Tibial nerve (tissue), 4 donors: ENCODE results near the gene SAMD1. TPM values are rescaled to one million over a fixed set of nuclear protein-coding genes. Genes with fewer than 3 reads are reported as not detected.

Experiments
- DNase-seq, 2 donors: peaks; one replicate each; pipeline ENCODE4 v3.0.0-alpha.2; 2019; ENCODE audit warnings: low spot score in 2 of 2
- H3K27ac ChIP-seq, 4 donors: fragments of 200-600 bp; sonication (generic) in 3 of 4; one replicate each; pipeline ENCODE4 v1.5.1; 2017 to 2019; ENCODE audit warnings: mild to moderate bottlenecking in 1 of 4
- H3K27me3 ChIP-seq, 2 donors: fragments of 200-600 bp; sonication (generic) in 1 of 2; one replicate each; pipeline versions ENCODE4 v1.5.1 to v1.6.0; 2017 to 2019
- H3K36me3 ChIP-seq, 3 donors: fragments of 200-600 bp; sonication (generic); one replicate each; pipeline ENCODE4 v1.5.1; 2018 to 2019
- H3K4me1 ChIP-seq, 4 donors: fragments of 200-600 bp; sonication (generic) in 3 of 4; one replicate each; pipeline ENCODE4 v1.5.1; 2017 to 2019
- H3K4me3 ChIP-seq, 4 donors: fragments of 200-600 bp; sonication (generic) in 3 of 4; one replicate each; pipeline ENCODE4 v1.5.1; 2017 to 2019; ENCODE audit warnings: mild to moderate bottlenecking in 1 of 4, moderate library complexity in 1 of 4
- H3K9me3 ChIP-seq, 4 donors: fragments of 200-600 bp; sonication (generic) in 3 of 4; one replicate each; pipeline ENCODE4 v1.5.1; 2017 to 2019
- CTCF ChIP-seq, 5 experiments: fragments of 200-600 bp in 3 of 5; fragments of 450-650 bp in 2 of 5; sonication (generic) in 3 of 5; IDR thresholded peaks; one replicate each; pipeline ENCODE4 v1.5.1; 2016 to 2019; ENCODE audit warnings: antibody characterized with exemption in 5 of 5, mild to moderate bottlenecking in 3 of 5, moderate library complexity in 2 of 5
- EP300 ChIP-seq, 2 donors: sonication (generic); formaldehyde crosslinking; IDR thresholded peaks; one replicate each; pipeline ENCODE4 v1.6.1; 2017; ENCODE audit warnings: antibody characterized with exemption in 2 of 2, mild to moderate bottlenecking in 1 of 2
- POLR2A ChIP-seq, 2 donors: fragments of 450-650 bp; IDR thresholded peaks; one replicate each; pipeline ENCODE4 v1.6.1; 2017; ENCODE audit warnings: antibody characterized with exemption in 2 of 2, mild to moderate bottlenecking in 2 of 2, moderate library complexity in 2 of 2
- WGBS, 2 donors: methylation state at CpG; one replicate each; pipeline ENCODE4 v1.1.5; 2018; 5-methylcytosine and 5-hydroxymethylcytosine counted together
- total RNA-seq, 4 donors: library from RNA; depleted of rRNA; stranded (reverse); fragments of >200 nt; gene quantifications; one replicate each; pipeline ENCODE4 v1.1.0, GENCODE V29; 2016

The SAMD1 gene
- total RNA-seq, 4 donors from 2014 or later: 5.9 to 31.4 (median 19.0) TPM

DNA sequence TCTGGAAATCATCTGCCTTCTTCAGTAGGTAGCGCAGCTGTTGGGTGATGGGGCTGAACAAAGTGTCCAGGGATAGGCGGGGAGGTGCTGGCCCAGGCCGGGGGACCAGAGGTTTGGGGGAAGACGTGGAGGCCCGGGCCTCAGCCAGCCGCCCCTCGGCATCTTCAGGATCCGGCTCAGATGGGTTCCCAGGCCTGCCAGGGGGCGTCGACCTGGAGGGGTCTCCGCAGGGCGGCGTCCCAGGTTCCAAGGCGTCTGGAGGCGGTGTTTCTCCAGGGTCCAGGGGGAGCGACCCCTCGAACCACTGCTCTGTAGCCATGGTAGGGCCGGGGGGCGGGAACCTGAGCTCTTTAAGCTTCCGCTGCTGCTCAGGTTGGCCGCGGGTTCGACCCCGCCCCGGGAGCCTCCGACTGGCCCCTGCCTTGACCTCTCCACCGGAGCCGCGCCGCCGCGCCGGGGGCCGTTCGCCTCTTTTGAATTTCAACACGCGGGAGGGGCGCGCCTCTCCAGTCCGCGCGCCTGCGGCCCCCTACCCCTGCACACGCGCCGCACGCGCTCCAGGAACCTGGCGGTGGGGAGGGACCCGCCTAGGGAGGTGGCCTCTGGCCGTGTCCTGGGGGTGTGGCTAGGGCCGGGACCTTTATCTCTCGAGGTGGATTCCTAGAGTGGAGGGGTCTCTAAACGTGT is 5.1 kb downstream of the SAMD1 start, which contains the start of gene C19orf67:
C19orf67 (minus strand) TSS at position 475 of the 687 bp plus-strand sequence; CDS start at position 319, 156 bp downstream.
- no peak for DNase-seq
- Histone ChIP-seq H3K4me1 (peaks cover 0 to 31% (median 7%) of the 10 kb centered on the region in 4 donors), H3K27ac (peak within 1 kb of the TSS in 2 of 4 donors; percentile 12 to 46), H3K36me3 (peaks cover 0 to 25% (median 0%) of the 10 kb centered on the region in 3 donors), H3K27me3 (no peaks in the 10 kb centered on the region), H3K9me3 (no peaks in the 10 kb centered on the region), H3K4me3 (no peak within 1 kb of the TSS)
- 61 to 66% methylated on average over 30 to 54 of the region's 54 CpGs for WGBS, 2 donors
- TF ChIP-seq CTCF (IDR thresholded peaks at IDR 0.05) (no peak), EP300 (IDR thresholded peaks at IDR 0.05) (no peak), POLR2A (IDR thresholded peaks at IDR 0.05) (no peak)

GRCh38 chr19:14082675-14082960 is 7.9 kb downstream of the SAMD1 start:
- TF ChIP-seq POLR2A (IDR thresholded peaks at IDR 0.05): no peak
- no peak for TF ChIP-seq EP300 (IDR thresholded peaks at IDR 0.05)
- TF ChIP-seq CTCF (IDR thresholded peaks at IDR 0.05): no peak
- peaks cover 0 to 12% (median 0%) of the 10 kb centered on the region in 3 donors for H3K36me3 ChIP-seq
- H3K4me3 ChIP-seq: peak overlapping the region in 1 of 4 donors; percentile 70
- H3K9me3 ChIP-seq: no peaks in the 10 kb centered on the region
- H3K27me3 ChIP-seq: no peaks in the 10 kb centered on the region
- no peak for DNase-seq
- 39 to 92% methylated on average over 1 of the region's 1 CpG for WGBS, 2 donors
- H3K27ac ChIP-seq: peak overlapping the region in 2 of 4 donors; percentile 93 to 97
- H3K4me1 ChIP-seq: peaks cover 0 to 29% (median 10%) of the 10 kb centered on the region in 4 donors

DNA sequence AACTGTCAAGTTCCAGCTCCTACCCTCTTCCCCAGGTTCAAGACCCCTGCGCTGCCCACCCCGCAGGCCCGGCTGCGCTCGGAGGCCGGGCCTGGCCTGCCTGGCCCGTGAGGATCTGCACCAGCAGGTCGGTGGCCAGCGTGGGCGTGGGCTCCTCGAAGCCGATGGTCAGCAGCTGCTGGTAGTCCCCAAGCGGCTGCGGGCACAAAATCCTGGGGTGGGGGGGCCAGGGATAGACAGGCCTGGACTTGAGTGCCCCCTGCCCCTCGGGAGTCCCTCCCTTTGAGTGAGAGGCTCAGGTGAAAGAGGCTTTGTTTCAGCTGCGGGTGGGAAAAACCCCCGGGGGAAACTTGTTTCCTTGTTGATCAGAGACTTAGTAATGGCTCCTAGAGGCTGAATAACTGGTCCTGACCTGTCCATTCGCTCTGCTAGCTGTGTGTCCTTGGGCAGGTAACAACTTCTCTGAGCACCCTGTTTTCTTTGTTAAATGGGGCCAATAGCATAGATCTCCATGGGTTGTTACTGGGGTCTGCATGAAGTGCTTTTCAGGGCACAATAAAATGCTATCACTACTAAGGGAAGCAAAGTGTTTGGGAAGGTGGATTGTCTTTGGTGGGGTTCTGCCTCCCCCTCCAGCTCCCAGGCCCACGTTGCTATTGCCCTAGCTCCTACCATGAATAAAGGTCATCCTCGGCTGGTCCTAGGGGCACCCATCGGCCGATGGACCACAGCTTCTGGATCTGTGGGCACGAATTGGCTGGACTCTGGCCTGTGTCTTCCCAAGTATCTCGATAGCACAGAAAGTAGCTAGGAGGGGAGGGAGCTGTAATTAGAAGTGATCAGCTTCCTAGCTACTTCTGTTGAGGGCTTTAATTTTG is 8.5 kb downstream of the SAMD1 start:
- Histone ChIP-seq H3K36me3 (peaks cover 0 to 6% (median 0%) of the 10 kb centered on the region in 3 donors), H3K27ac (peak overlapping the region; percentile 58 to 97 (median 88)), H3K27me3 (no peaks in the 10 kb centered on the region), H3K9me3 (no peaks in the 10 kb centered on the region), H3K4me3 (peak overlapping the region; percentile 45 to 80 (median 67)), H3K4me1 (peaks cover 0 to 25% (median 10%) of the 10 kb centered on the region in 4 donors)
- no peak for TF ChIP-seq CTCF (IDR thresholded peaks at IDR 0.05)
- TF ChIP-seq EP300 (IDR thresholded peaks at IDR 0.05): no peak
- no peak for TF ChIP-seq POLR2A (IDR thresholded peaks at IDR 0.05)
- 17 to 36% methylated on average over 14 to 24 of the region's 24 CpGs for WGBS, 2 donors
- no peak for DNase-seq

DNA sequence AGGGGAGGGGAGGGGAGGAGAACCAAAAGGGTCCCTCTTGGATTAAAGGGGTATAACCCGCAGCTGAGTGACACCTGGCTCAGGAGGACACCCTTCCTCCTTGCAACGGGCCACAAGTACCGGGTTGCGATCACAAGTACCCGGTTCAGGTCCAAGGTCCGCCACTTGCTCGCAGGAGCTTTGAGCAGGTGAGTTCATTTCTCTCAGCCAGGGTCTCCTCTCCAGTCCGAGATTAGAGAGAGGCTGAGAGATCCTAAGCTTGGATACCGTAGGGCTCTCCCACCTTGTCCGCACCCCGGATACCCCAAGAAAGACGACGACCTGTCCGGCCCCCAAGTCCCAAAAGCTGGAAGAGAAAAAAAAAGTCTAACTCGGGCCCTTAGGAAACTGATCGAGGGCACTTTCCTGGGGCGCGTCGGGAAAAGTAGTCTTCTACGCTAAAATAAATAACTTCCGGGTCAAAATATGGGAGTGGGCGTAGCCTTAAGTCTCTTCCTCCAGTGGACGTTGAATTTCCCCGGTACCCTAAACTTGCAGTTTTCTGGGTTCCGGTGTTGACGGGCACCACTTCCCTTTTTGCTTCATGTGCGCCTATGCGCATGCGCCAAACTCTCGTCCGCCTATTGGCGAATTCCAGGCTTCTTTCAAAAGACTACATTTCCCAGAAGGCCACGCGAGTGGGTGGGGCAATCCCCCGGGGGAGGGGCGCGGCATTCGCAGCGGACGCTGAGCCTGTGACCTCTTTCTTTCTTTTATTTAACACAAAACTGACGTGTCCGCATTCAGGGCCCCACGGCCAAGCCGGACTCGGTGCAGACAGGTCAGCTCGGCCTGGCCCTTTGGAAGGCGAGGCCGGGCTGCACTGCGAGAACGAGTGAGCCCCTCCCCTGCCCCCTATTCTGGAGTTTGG is 9.4 kb downstream of the SAMD1 start:
- TF ChIP-seq EP300 (IDR thresholded peaks at IDR 0.05) (peak; percentile 93 to 94), POLR2A (IDR thresholded peaks at IDR 0.05) (peak; percentile 47 to 73), CTCF (IDR thresholded peaks at IDR 0.05) (peak in 2 of 5 experiments; percentile 26 to 39)
- H3K4me1 ChIP-seq: peaks cover 0 to 25% (median 10%) of the 10 kb centered on the region in 4 donors
- no peaks in the 10 kb centered on the region for H3K9me3 ChIP-seq
- H3K27ac ChIP-seq: peak overlapping the region; percentile 67 to 97 (median 88)
- DNase-seq: peak; percentile 96 to 97
- H3K4me3 ChIP-seq: peak overlapping the region; percentile 45 to 80 (median 67)
- H3K27me3 ChIP-seq: no peaks in the 10 kb centered on the region
- no peaks in the 10 kb centered on the region for H3K36me3 ChIP-seq
- WGBS, 2 donors: 0% methylated on average over 50 of the region's 50 CpGs
